Measurements from ENCODE around the gene ACAD8. TPM values are rescaled to one million over a fixed set of nuclear protein-coding genes. Genes with fewer than 3 reads are reported as not detected.
A peak's percentile ranks its signal among the peaks of the same experiment; 100 is the strongest.
"Not testable (repeated sequence)": the region's sequence is repeated elsewhere in the genome, so short reads cannot be mapped to it uniquely, and the experiment has no call there.

The ACAD8 gene
- total RNA-seq, 1 donor from 2014 or later = 48.4 TPM

DNA sequence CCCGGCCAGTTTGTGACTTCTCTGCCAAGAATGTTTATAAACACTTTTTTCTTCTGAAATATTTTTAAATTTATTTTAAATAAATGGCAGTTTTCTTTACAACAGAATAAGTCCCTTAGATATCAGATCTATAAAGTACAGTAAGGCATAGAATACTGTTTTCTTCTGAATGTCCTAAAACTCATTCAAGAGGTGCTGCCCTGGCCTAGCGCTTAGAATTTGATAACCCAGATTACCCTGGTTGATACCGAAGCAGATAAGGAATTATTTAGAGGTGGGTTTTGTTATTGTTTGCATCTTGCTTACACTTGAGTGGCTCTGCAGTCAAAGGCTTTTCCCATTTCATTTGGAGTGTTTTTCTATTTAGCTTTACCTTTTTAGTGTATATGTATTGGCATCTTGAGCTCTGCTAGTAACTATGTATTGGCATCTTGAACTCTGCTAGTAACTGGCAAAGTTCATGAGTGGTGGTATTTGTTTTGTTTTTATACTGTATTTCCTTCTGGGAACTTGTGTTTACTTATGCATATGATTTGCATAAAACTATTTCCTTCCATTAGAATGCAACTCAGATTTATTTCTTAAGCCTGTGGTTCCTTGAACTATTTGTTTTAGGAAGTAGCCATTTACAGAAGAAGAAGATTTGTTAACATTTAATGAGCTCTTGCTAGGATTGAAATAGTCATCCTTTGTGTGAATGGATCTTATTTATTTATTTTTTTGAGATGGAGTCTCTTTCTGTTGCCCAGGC lies 1.2 kb downstream of the ACAD8 start:
- peaks cover 29% of the 10 kb centered on the region for H3K79me2 ChIP-seq (ENCODE audit: low read depth)
- no peaks in the 10 kb centered on the region for H3K9me3 ChIP-seq (ENCODE audit: low read depth)
- Mint-ChIP-seq H3K9me3 (no peaks in the 10 kb centered on the region), H3K4me1 (peaks cover 17% of the 10 kb centered on the region), H3K27ac (no peak overlapping the region), H3K27me3 (ENCODE audit: insufficient read depth, low read depth) (peaks cover 2% of the 10 kb centered on the region), H3K36me3 (peaks cover 6% of the 10 kb centered on the region), H3K4me3 (peak overlapping the region; percentile 92)
- no peak overlapping the region for H2AFZ ChIP-seq (replicated peaks)
- TF ChIP-seq, protein P1, sequence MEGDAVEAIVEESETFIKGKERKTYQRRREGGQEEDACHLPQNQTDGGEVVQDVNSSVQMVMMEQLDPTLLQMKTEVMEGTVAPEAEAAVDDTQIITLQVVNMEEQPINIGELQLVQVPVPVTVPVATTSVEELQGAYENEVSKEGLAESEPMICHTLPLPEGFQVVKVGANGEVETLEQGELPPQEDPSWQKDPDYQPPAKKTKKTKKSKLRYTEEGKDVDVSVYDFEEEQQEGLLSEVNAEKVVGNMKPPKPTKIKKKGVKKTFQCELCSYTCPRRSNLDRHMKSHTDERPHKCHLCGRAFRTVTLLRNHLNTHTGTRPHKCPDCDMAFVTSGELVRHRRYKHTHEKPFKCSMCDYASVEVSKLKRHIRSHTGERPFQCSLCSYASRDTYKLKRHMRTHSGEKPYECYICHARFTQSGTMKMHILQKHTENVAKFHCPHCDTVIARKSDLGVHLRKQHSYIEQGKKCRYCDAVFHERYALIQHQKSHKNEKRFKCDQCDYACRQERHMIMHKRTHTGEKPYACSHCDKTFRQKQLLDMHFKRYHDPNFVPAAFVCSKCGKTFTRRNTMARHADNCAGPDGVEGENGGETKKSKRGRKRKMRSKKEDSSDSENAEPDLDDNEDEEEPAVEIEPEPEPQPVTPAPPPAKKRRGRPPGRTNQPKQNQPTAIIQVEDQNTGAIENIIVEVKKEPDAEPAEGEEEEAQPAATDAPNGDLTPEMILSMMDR (IDR thresholded peaks at IDR 0.05) = no peak
- TF ChIP-seq EZH2phosphoT487 (IDR thresholded peaks at IDR 0.05) (no peak), EZH2 (IDR thresholded peaks at IDR 0.05) (no peak)
- peaks cover 11% of the 10 kb centered on the region for H3K4me1 ChIP-seq
- H3F3A ChIP-seq (ENCODE audit: low read depth) = no peaks in the 10 kb centered on the region
- no peaks in the 10 kb centered on the region for H3K36me3 ChIP-seq
- no peaks in the 10 kb centered on the region for H3K27me3 ChIP-seq
- H3K9ac ChIP-seq = peak overlapping the region; percentile 58
- peak overlapping the region; percentile 85 for H3K4me2 ChIP-seq
- peak overlapping the region; percentile 76 for H3K4me3 ChIP-seq
- no peak for DNase-seq (ENCODE audit: low spot score)
- no peak overlapping the region for H3K27ac ChIP-seq
- H4K20me1 ChIP-seq (ENCODE audit: low read depth) = peaks cover 9% of the 10 kb centered on the region

DNA sequence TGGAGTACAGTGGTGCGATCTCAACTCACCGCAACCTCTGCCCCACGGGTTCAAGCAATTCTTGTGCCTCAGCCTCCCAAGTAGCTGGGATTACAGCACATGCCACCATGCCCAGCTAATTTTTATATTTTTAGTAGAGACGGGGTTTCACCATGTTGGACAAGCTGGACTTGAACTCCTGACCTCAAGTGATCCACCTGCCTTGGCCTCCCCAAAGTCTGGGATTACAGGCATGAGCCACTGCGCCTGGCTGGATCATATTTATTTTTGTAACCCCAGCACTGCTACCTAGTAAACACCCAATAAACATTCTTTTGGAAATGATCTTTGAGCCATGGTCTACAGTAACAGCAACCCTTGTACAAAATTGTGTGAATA lies 1.8 kb downstream of the ACAD8 start:
- H3K36me3 ChIP-seq; H3K9me3 ChIP-seq (ENCODE audit: low read depth); DNase-seq (ENCODE audit: low spot score); H3F3A ChIP-seq (ENCODE audit: low read depth); H3K9me3 Mint-ChIP-seq; H3K4me3 ChIP-seq; H3K4me2 ChIP-seq; H2AFZ ChIP-seq (replicated peaks); H3K27me3 ChIP-seq; H3K27ac Mint-ChIP-seq; H3K9ac ChIP-seq; H3K4me3 Mint-ChIP-seq; H3K27me3 Mint-ChIP-seq (ENCODE audit: insufficient read depth, low read depth); H4K20me1 ChIP-seq (ENCODE audit: low read depth); H3K36me3 Mint-ChIP-seq; H3K27ac ChIP-seq: not testable (repeated sequence)
- H3K4me1 Mint-ChIP-seq = peaks cover 17% of the 10 kb centered on the region
- Histone ChIP-seq H3K79me2 (ENCODE audit: low read depth) (peaks cover 29% of the 10 kb centered on the region), H3K4me1 (peaks cover 11% of the 10 kb centered on the region)

DNA sequence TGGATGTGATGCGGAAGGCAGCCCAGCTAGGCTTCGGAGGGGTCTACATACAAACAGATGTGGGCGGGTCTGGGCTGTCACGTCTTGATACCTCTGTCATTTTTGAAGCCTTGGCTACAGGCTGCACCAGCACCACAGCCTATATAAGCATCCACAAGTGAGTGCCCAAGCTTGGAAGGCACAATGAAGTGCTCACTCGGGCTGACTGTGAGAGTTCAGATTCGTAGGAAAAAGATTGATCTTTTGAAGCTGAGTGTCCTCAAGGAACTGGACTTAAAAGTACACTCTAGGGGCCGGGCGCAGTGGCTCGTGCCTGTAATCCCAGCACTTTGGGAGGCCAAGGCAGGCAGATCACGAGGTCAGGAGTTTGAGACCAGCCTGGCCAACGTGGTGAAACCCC lies 3.7 kb downstream of the ACAD8 start:
- H3K4me3 Mint-ChIP-seq = no peak overlapping the region
- Histone ChIP-seq H3K27me3 (no peaks in the 10 kb centered on the region), H3K79me2 (ENCODE audit: low read depth) (peaks cover 23% of the 10 kb centered on the region), H3K4me2 (no peak overlapping the region), H3K4me1 (peaks cover 8% of the 10 kb centered on the region), H3K4me3 (no peak overlapping the region), H4K20me1 (ENCODE audit: low read depth) (peaks cover 9% of the 10 kb centered on the region), H3K9me3 (ENCODE audit: low read depth) (no peaks in the 10 kb centered on the region), H3K36me3 (no peaks in the 10 kb centered on the region), H3K27ac (no peak overlapping the region), H3F3A (ENCODE audit: low read depth) (no peaks in the 10 kb centered on the region), H3K9ac (no peak overlapping the region), H2AFZ (replicated peaks) (no peak overlapping the region)
- peaks cover 2% of the 10 kb centered on the region for H3K27me3 Mint-ChIP-seq (ENCODE audit: insufficient read depth, low read depth)
- DNase-seq (ENCODE audit: low spot score) = no peak
- H3K36me3 Mint-ChIP-seq = peaks cover 3% of the 10 kb centered on the region
- no peaks in the 10 kb centered on the region for H3K9me3 Mint-ChIP-seq
- H3K4me1 Mint-ChIP-seq = peaks cover 11% of the 10 kb centered on the region
- no peak overlapping the region for H3K27ac Mint-ChIP-seq
- TF ChIP-seq, protein P1 (IDR thresholded peaks at IDR 0.05) = no peak
- TF ChIP-seq EZH2phosphoT487 (IDR thresholded peaks at IDR 0.05) (no peak), EZH2 (IDR thresholded peaks at IDR 0.05) (no peak)

DNA sequence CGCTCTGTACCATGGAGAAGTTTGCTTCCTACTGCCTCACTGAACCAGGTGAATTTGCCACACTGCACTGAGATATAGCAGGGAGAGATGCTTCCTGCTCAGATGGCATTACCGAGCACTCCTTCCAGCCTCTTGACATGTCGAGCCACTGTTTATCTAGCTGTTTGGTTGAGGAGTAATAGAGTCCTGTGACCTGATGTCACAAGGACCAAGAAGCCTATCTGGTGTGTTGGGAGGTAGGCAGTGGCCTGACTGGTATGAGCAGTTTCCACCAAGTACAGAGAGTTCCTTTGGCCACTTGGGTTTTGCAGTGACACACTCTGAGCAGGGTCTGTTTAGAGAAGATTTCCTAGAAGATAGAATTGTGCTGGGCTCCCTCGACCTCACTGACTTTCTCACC lies 5.2 kb downstream of the ACAD8 start:
- no peaks in the 10 kb centered on the region for H3K9me3 ChIP-seq (ENCODE audit: low read depth)
- H3K36me3 ChIP-seq = no peaks in the 10 kb centered on the region
- Mint-ChIP-seq H3K9me3 (no peaks in the 10 kb centered on the region), H3K4me1 (peaks cover 8% of the 10 kb centered on the region), H3K36me3 (peaks cover 5% of the 10 kb centered on the region), H3K27me3 (ENCODE audit: insufficient read depth, low read depth) (no peaks in the 10 kb centered on the region), H3K4me3 (no peak overlapping the region), H3K27ac (no peak overlapping the region)
- peaks cover 4% of the 10 kb centered on the region for H3K4me1 ChIP-seq
- no peak overlapping the region for H3K4me2 ChIP-seq
- no peak overlapping the region for H3K27ac ChIP-seq
- TF ChIP-seq, protein P1 (IDR thresholded peaks at IDR 0.05) = no peak
- TF ChIP-seq EZH2 (IDR thresholded peaks at IDR 0.05) (no peak), EZH2phosphoT487 (IDR thresholded peaks at IDR 0.05) (no peak)
- H3K79me2 ChIP-seq (ENCODE audit: low read depth) = peaks cover 17% of the 10 kb centered on the region
- H4K20me1 ChIP-seq (ENCODE audit: low read depth) = peaks cover 9% of the 10 kb centered on the region
- no peak for DNase-seq (ENCODE audit: low spot score)
- H3K4me3 ChIP-seq = no peak overlapping the region
- no peaks in the 10 kb centered on the region for H3F3A ChIP-seq (ENCODE audit: low read depth)
- no peak overlapping the region for H3K9ac ChIP-seq
- H3K27me3 ChIP-seq = no peaks in the 10 kb centered on the region
- no peak overlapping the region for H2AFZ ChIP-seq (replicated peaks)
